NCI-H2196 treated with DMSO at 0.1 percent for 48 hours (cell line): Measurements from ENCODE around the gene ANKRD12.
"Not testable (repeated sequence)": the region's sequence is repeated elsewhere in the genome, so short reads cannot be mapped to it uniquely, and the experiment has no call there.

Experiments used
- DNase-seq: peaks from one replicate; lab custom pipeline; 2025; ENCODE audit not compliant: unreplicated experiment; lab: John Stamatoyannopoulos, UW

Gene ANKRD12

DNA sequence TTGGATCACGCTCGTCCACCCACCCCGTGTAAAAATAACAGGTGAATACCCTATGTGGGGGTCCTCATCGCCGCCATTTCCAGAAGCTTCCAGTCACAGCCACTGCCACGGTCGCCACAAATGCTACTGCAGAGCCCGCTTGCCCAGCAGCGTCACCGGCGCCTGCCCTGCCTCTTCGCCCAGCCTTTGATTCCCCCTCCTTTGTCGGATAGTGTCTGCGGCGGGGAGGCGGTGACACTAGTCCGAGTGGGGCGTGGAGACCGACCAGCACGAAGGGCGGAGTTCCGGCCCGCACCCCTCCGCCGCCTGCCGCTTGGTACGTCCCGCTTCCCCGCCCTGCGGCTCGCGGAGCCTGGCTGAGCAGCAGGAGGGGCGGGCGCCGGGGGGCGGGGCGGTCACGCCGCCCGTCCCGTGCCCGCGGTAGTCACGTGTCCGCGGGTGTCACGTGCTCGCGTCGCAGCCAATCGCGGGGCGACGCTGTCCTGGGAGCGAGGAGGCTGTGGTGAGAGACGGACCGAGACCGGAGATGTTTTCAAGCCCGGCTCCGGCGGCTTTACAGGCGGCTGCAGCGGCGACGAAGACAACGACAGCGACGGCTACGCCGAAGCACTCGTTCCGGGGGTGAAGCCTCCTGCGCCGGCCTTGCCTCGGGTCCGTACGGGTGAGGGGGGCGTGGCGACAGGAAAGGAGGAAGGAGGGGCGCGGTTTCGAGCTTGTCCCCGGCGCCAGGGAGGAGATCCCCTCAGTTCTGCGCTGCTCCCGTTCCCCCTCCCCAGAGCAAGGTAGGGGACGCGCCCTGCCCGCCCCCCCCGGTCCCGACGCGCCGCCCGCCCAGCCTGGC, at the start of gene ANKRD12:
Gene ANKRD12, plus strand, starts transcription at position 467 of the 841 bp plus-strand sequence. CDS start 45,652 bp downstream, outside the sequence.
- peak; percentile 97 for DNase-seq

DNA sequence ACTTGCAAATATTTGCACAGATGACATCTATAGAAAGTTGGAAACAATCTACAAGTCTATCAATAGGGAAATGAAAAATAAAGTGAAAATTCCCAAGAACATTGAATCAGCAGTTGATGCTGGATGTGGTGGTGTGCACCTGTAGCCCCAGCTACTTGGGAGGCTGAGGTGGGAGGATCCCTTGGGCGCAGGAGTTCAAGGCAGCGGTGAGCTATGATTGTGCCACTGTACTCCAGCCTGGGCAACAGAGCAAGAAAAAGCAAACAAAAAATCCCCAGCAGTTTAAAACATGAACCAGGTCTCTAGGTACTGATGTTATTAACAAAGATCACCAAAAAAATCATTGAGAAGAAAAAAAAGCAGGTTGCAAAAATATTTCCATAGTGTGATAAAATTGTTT, 49.4 kb upstream of the ANKRD12 start:
- no peak for DNase-seq

DNA sequence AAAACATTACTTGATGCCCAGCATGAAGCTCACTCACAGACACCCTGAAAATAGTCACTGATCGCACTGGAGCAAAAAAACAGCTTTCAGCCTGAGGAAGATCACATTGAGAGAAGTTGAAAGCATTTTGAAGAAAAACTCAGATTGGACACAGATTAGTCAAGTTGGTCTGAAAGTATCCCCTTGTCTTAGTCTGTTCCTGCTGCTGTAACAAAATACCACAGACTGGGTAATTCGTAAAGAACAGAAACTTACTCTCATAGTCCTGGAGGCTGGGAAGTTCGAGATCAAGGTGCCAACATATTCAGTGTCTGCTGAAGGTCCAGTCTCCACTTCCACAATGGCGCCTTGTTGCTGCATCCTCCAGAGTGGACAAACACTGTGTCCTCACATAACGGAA, 48.3 kb upstream of the ANKRD12 start:
- no peak for DNase-seq

DNA sequence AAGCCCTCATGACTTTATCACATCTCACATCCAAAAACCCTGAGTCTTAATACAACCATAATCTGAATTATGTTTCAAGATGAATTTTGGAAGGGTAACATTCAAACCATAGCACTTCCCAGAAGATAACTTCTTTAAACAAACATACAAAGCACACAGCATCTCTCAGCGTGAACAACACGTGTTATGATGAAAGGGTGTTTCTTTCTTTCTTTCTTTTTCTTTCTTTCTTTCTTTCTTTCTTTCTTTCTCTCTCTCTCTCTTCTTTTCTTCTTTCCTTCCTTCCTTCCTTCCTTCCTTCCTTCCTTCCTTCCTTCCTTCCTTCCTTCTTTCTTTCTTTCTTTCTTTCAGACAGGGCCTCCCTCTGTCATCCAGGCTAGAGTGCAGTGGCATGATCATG, 47.9 kb upstream of the ANKRD12 start:
- DNase-seq, result not testable (repeated sequence)

DNA sequence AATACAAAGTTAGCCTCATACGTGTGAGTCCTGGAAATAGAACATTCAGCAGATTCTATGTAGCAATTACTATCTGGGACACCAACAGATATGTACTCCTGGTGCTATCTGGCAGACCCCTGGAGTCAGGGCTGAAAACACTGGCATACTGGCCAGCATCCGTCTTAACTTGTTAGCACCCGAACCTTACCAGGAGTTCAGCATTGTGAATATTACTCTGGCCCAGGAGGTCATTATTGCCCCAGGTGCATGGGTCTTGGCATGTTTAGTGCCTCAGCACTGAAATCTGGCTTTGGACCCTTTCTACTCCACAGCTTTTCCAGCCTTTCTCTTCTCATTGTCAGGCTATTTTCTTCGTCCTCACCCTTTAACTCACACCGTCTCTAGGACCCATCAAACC, 46.0 kb upstream of the ANKRD12 start:
- no peak for DNase-seq

DNA sequence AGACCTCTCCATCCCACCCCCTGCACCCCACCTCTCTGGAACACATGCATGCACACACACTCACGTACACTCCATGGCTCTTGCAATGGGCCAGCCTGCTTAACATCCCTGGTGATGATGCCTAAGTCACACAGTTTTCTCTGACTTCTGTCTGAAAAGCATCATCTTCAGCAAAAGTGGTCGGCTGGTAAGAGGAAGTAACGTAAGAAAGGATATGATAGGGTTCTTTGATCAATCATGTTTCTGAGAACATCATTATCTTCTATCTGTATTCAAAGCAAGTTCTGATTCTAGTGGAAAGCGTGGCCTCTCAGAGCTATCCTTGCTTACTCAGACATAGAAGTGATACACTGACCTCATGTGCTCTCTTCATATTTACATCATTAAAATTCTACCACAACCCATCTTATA, 45.5 kb upstream of the ANKRD12 start:
- no peak for DNase-seq

DNA sequence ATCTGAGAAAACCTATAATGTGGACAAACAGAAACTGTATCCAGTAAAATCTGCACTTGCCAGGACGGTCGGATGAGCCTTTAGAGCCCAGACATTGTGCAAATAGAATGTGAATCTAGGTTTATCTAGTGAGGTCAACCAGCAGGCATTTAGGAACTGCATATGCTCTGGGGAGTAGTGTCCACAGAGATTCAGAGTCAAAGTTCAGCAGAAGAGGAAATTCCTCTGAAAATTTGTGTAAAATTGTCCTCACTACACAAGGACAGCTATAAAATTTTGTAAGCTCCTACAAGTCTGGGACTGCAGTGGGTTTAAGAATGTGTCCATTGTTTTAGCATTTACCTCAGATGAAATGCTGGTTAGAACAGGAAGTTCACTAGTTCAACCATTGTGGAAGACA, 43.9 kb upstream of the ANKRD12 start:
- no peak for DNase-seq

DNA sequence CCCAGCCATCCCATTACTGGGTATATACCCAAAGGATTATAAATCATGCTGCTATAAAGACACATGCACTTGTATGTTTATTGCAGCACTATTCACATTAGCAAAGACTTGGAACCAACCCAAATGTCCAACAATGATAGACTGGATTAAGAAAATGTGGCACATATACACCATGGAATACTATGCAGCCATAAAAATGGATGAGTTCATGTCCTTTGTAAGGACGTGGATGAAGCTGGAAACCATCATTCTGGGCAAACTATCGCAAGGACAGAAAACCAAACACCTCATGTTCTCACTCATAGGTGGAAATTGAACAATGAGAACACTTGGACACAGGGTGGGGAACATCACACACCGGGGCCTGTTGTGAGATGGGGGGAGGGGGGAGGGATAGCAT, 43.5 kb upstream of the ANKRD12 start:
- DNase-seq, result not testable (repeated sequence)

DNA sequence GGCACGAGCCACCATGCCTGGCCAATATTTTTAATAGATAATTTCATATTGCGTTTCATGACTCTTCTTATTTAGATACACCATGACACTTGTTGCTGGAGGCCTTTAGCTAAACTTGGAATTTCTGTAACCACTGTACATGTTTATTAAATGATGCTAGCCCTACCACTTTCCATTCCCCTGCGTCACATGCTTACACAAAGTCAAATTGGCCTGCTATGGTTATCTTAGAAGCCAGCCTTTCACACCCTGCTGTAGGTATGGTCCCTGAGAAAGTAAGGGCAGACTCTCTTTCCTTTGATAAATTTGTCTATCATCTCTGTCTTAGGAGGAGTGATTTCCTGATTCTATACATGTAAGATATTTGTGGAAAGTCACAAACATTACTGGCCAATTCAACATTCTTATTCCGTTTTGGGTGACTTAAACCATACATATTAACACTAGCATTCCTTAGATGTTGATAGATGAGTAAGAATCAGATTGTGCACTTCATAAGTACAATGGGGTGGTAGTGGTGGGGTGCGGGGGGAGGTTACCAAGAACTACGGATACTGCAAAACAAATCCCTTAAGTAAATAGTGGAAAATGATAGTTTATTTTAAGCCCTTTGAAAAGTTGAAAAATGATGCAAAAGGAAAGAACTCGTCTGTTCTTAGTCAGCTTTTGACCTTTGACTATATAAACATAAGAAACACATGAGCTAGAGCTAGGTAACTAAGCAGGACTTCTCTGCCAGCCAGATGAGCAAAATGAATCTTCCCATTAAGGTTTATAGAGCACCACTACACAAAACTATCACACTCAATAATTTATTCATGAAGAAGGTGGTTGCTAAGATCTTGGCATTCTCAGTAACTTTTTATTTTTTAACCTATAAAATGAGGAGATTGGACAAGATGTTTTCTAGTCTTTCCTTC, 42.0 kb upstream of the ANKRD12 start:
- no peak for DNase-seq

DNA sequence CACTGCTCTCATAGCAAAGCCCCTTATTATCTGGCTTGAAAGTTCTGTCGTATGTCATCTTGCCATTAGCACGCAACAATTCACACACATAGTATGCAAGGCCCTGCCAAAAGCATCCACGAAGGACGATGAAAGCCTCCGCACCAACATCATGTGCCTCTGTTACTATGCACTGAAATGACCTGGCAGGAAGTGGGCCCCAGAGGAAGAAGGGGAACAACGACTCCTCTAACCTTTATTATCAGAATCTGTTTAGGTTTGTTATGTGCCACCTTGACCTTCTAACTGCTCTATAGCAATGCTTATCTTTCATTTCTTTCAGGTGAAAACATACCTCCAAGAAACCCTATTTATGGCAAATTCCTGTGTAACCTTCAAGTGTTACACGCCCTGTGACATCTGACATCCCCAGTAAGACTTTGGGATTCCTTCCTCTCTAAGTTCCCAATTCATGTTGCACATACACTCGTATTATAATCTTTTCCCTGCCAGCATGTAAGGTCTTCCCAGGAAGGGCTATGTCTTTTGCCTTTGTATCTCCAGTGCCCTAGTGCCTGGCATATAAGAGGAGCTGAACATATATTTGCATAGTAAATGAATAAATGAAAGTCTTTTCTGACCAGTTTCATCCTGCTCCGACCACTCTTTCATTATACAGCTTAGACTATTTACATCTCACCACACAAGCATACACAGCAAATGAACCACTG, 41.1 kb upstream of the ANKRD12 start:
- no peak for DNase-seq

DNA sequence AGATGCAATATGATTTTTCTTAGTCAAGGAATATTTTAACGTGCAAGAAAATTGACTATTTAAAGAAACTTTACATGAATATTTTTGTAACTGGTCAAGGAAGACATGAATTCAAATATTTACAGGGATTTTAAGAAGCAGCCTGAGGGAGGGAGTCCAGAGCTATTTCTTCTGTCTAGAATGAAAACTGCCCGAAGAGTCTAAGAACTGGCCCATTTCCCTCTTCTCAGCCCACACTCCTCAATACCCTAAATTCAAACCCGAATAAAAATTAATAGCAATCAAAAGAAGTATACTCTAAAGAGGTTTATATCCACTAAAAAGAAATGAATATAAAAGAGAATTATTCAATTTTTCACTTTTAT, 40.6 kb upstream of the ANKRD12 start:
- DNase-seq, result no peak

DNA sequence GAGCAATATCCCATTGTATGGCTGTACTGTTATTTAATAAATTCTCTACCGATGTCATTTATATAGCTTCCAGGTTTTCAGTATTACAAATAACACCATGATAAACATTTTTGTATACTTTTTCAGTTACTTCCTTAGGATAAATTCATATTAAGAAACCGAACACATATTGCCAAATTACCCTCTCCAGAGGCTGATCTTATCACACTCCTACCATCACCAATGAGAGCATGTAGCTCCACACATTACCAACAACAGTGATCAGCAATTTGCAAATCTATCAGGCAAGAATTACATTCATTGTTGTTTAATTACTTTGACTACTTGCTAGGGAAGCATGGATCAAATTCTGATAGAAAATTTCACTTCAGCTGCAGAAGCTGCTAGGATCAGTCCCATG, 39.9 kb upstream of the ANKRD12 start:
- no peak for DNase-seq

DNA sequence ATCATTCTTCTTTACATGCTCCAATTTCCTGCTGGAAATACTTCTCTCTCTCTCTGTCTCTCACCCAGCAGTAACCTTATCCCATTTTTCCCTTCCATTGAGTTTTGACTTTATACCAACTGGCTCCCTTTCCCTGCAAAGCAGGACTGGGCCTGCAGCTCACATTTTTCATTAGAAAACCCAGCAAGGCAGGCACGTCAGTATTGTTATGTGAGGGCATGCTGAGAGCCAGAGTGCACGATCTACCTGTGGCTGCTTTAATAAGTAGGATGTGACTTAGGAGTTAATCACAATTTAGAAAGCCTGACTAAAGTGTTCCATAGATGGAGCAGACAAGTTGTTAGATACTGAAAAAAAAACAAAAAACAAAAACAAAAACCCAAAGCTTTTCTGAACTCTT, 39.2 kb upstream of the ANKRD12 start:
- no peak for DNase-seq

DNA sequence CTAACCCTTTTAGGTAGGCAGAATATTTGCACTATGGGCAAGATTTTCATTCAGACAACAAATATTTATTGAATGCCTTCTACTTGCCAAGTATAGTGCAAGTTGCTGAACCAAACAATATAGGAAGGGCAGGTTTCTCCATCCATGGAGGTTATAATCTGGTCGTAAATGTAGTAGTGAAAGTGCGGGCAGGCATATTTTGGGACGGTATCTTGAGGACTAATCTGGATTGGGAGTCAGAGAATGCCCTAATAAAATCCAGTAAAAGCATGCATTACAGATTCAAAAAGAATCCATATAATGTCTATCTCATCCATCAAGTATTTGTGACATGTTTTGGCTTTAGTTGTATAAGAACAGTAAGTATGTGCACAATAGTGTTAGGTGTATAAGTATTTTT, 35.8 kb upstream of the ANKRD12 start:
- no peak for DNase-seq

DNA sequence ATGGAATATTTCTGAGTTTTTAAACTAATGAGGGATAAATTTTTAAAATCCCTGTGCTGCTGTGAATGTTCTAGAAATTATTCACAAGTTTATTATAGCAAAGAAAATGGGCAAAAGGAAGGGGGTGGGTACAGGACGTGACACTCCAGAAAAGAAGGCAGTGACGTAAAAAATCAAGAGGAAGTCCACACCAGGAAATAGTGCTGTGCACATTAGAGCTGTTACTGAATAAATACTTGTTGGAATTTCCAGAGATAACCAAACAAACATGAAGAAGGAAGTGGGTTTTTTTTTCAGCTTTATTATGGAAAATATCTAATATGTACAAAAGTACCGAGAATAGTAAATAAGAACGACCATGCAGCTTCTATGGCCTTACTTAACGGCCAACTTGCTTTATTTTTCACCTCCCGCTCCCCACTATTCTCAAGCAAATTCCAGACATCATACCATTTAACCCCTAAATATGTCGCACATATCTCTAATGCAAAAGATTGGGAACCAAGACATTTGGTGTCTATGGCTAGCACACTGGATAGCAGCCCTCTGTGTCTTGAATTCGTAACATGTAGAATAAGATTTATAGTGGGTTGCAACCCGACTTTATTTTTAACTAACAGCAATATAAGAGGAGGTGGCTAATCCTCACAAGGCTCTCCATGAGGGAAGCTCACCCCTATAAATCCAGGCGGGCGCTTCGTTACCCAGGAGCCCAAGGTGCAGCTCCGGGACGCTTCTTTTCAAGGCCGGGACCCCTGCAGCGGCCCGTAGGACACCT, 34.7 kb upstream of the ANKRD12 start:
- peak; percentile 45 for DNase-seq

DNA sequence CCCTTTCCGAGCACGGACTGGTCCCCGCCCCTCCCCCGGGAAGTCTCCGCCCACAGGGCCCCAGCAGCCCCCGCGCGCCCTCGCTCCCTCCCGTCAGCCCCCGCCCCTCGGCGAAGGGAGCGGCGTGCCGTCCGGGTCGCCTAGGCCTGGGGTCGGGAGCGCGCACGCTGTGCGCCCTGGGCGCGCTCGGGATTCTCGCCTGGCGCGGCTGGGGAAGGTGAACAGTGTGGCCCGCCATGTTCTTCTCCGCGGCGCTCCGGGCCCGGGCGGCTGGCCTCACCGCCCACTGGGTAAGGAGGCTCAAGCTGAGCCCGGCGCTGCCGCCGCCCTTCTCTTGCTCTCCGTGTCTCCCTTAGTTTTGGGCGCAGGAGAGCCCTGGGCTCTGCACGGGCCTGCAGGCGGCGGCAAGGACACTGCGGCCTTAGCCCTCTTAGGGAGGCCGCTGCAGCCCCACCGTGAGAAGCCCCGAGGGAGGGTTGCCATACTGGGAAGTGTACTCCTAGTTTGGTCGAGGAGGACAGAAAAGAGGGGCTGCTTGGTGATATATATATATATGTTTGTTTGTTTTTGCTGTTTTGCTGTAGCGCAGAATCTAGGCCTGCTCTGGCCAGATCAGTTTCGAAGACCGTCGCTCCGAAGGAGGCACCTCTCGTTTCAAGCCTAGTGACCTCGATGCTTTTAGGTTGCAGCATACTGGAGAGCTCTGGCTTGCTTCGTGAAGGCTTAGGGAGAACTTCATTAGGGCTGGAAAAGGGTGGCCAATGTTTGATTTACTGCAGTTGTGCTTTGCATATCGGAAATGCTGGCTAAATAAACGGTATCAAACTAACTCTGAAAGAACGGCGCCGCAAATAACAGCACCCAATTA, 33.8 kb upstream of the ANKRD12 start, which contains the start of gene NDUFV2:
Gene NDUFV2, plus strand, starts transcription at position 192 of the 868 bp plus-strand sequence. Its CDS starts 45 bp downstream, at position 237.
- peak; percentile 97 for DNase-seq

DNA sequence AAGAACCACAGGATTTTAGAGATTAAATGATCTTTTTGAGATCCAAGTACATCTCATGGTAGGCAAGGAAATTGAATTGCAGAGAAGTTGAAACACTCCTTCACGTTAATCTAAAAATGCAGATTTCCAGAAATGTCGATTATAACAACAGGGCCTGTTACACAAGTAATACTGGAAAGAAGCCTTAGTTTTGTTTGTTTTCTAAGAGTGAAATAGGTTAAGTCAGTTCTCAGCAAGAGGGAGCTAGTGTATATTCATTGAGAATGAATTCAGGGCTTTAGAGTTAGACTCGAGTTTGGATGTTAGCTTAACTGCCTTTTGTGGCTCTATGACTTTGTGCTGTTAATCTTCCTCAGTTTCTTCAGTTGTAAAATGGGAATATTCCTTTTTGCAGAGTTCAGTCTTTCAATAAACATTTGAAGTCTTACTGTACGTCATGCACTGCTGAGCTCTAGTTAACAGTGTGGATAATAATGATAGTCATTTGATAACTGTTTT, 33.2 kb upstream of the ANKRD12 start:
- no peak for DNase-seq

DNA sequence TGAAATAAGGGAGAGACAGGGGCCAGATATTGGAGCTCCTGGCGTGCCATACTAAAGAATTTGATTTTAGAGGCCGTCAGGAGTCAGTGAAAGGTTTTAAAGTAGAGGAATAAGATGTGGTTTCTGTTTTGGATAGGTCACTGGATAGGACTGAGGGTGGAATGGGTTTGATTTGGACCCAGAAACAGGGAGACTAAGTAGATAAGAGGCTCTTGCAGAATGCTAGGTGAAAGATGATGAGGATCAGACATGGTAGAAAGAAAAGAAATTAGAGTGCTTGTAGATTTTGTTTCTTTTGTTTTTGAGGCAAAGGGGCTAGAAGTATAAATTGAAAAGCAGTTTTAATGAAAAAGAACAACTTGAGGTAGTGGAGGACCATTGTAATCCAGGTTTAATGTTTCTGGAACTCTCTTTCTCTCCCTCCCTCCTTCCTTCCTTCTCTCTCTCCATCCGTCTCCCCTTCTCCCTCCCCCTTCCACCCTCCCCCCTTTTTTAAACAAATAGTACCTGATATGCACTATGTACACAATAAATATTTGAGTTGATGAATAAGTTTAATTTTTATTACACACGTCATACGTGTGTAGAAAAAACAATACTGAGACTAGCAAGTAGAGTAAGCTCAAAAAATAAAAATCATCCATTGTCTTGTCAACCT, 32.2 kb upstream of the ANKRD12 start:
- no peak for DNase-seq

DNA sequence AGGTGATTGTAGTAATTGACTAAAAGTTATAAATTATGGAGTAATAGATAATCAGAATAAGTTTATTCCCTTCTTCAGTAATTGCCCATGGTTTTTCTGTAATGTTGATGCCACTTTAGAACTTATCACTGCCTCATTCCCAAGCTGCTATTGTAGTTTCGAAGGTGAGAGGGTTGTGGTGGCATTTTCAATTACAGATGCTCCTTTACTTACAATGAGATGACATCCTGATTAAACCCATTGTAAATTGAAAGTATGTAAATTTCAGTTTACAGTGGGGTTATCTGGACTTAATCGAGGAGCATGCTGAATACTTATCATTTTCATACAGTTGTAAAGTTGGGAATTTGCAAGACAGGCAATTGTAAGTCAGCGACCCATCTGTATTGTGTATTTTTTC, 31.2 kb upstream of the ANKRD12 start:
- DNase-seq, result no peak
